Lung (tissue), 12 donors: ENCODE data around the gene S1PR3. TPM values are rescaled to one million over a fixed set of nuclear protein-coding genes. Genes with fewer than 3 reads are reported as not detected.

Experiments
- ATAC-seq: fragments of 200-7000 bp; cut with Tn5 transposase; one replicate; pipeline ENCODE4 v1.9.1; 2020; ENCODE audit warnings: moderate number of reproducible peaks; ENCODE audit not compliant: insufficient read depth, low FRiP score
- DNase-seq, 3 donors: peaks; one replicate each; pipeline ENCODE4 v3.0.0-alpha.2; 2013 to 2017
- H3K27ac ChIP-seq, 2 donors: one replicate each; pipeline ENCODE4 v1.5.1; 2013; ENCODE audit warnings: mild to moderate bottlenecking in 2 of 2, moderate library complexity in 2 of 2, control low read depth in 1 of 2, inconsistent platforms in 1 of 2, low read depth in 1 of 2, low read length in 1 of 2
- H3K27me3 ChIP-seq, 3 donors: one replicate each; pipeline ENCODE4 v1.5.1; 2013; ENCODE audit warnings: low read length in 2 of 3; ENCODE audit not compliant: control insufficient read depth in 3 of 3, insufficient read depth in 3 of 3
- H3K36me3 ChIP-seq, 4 donors: one replicate each; pipeline ENCODE4 v1.5.1; 2013; ENCODE audit warnings: low read length in 4 of 4, mild to moderate bottlenecking in 1 of 4, moderate library complexity in 1 of 4; ENCODE audit not compliant: control insufficient read depth in 4 of 4, insufficient read depth in 4 of 4
- H3K4me1 ChIP-seq, 5 donors: one replicate each; pipeline ENCODE4 v1.5.1; 2013; ENCODE audit warnings: low read length in 5 of 5, mild to moderate bottlenecking in 2 of 5, moderate library complexity in 1 of 5; ENCODE audit not compliant: control insufficient read depth in 5 of 5, insufficient read depth in 5 of 5
- H3K4me3 ChIP-seq: one replicate; pipeline ENCODE4 v1.5.1; 2013; ENCODE audit warnings: mild to moderate bottlenecking, control low read depth, moderate library complexity
- H3K9ac ChIP-seq, 2 donors: one replicate each; pipeline ENCODE4 v1.5.1; 2013; ENCODE audit warnings: low read length in 2 of 2, control low read depth in 1 of 2; ENCODE audit not compliant: insufficient read depth in 1 of 2
- H3K9me3 ChIP-seq, 4 donors: one replicate each; pipeline ENCODE4 v1.5.1; 2013; ENCODE audit warnings: low read length in 3 of 4, mild to moderate bottlenecking in 1 of 4, moderate library complexity in 1 of 4; ENCODE audit not compliant: control insufficient read depth in 4 of 4, insufficient read depth in 3 of 4
- WGBS, 2 donors: extraction: QIAGEN DNeasy Blood & Tissue Kit; methylation state at CpG; one replicate each; pipeline ENCODE4 v1.1.7; 2013; 5-methylcytosine and 5-hydroxymethylcytosine counted together
- polyA plus RNA-seq, 2 donors: library from polyadenylated mRNA; stranded (reverse); fragments of 200-250 nt; gene quantifications; one replicate each; pipeline ENCODE4 v1.2.1, GENCODE V29; 2013
- total RNA-seq, 2 donors: library from RNA; depleted of rRNA in 1 of 2; stranded (reverse); fragments of >200 nt in 1 of 2; gene quantifications; one replicate each; pipeline ENCODE4 v1.2.1, GENCODE V29; 2014 to 2021
- TF ChIP-seq, protein P1 (sequence below): IDR thresholded peaks from 2 replicates; pipeline ENCODE4 v1.5.1; 2012; ENCODE audit warnings: mild to moderate bottlenecking; ENCODE audit errors: control extremely low read depth, extremely low read depth
- donor health status: control.
- donor health status: control.
- donor health status: Bipolar disorder and iron deficiency.
- donor health status: healthy.
- donor health status: DM: yes; HTN: yes; CAD: no.

The S1PR3 gene
- total and polyA plus RNA-seq, 4 donors = 2.8 to 38.7 (median 14.3) TPM

DNA sequence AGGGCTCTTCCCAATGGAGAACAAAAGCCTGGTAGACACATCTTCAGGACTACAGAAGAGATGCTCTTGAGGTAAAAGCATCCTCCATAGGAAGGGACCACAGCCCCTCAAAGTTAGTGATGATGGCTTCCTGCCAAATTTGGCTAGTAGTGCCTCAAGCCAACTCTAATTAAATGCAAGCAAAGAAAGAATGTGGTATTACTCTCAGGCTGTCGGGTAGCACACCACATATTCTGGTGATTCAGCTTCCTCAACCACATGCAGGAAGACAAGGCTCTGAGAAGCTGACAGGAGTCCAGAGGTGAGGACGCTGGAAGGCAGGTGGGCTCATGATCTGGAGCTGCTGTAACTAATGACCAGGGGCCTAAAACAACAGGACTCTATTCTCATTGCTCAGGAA is 37.2 kb upstream of the S1PR3 start:
- H3K36me3 ChIP-seq = no peaks in the 10 kb centered on the region
- H3K27ac ChIP-seq = no peak overlapping the region
- 69 to 72% methylated on average over 2 of the region's 2 CpGs for WGBS, 2 donors
- H3K4me1 ChIP-seq = peaks cover 0 to 41% (median 14%) of the 10 kb centered on the region in 5 donors
- DNase-seq = no peak
- no peak overlapping the region for H3K4me3 ChIP-seq
- peaks cover 0 to 2% (median 0%) of the 10 kb centered on the region in 4 donors for H3K9me3 ChIP-seq
- H3K27me3 ChIP-seq = no peaks in the 10 kb centered on the region
- H3K9ac ChIP-seq = no peak overlapping the region
- ATAC-seq = no peak
- TF ChIP-seq, protein P1, sequence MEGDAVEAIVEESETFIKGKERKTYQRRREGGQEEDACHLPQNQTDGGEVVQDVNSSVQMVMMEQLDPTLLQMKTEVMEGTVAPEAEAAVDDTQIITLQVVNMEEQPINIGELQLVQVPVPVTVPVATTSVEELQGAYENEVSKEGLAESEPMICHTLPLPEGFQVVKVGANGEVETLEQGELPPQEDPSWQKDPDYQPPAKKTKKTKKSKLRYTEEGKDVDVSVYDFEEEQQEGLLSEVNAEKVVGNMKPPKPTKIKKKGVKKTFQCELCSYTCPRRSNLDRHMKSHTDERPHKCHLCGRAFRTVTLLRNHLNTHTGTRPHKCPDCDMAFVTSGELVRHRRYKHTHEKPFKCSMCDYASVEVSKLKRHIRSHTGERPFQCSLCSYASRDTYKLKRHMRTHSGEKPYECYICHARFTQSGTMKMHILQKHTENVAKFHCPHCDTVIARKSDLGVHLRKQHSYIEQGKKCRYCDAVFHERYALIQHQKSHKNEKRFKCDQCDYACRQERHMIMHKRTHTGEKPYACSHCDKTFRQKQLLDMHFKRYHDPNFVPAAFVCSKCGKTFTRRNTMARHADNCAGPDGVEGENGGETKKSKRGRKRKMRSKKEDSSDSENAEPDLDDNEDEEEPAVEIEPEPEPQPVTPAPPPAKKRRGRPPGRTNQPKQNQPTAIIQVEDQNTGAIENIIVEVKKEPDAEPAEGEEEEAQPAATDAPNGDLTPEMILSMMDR = no peak

DNA sequence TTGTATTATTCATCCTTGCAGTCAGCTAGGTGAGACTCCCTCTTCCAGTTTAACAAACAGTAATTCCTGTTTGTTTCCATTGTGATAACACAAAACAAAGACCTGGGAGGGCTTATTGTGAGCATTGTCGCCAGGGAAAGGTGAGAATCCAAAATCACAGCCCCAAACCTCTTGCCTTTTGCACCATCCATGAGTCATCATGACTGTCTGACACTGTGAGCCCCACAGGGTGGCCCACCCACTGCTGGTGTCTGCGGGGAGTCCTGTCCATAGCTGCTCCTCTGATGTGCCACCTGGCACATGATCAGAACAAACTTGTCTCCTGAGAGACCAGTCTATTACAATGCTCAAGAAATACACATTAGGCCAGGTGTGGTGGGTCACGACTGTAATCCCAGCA is 33.7 kb upstream of the S1PR3 start:
- no peak overlapping the region for H3K27ac ChIP-seq
- H3K9ac ChIP-seq = no peak overlapping the region
- H3K4me3 ChIP-seq = no peak overlapping the region
- no peaks in the 10 kb centered on the region for H3K27me3 ChIP-seq
- H3K9me3 ChIP-seq = no peaks in the 10 kb centered on the region
- WGBS, 2 donors = 78% methylated on average over 3 of the region's 3 CpGs
- H3K4me1 ChIP-seq = peaks cover 0 to 12% (median 0%) of the 10 kb centered on the region in 5 donors
- no peak for DNase-seq
- TF ChIP-seq, protein P1 = no peak
- no peak for ATAC-seq
- H3K36me3 ChIP-seq = no peaks in the 10 kb centered on the region

DNA sequence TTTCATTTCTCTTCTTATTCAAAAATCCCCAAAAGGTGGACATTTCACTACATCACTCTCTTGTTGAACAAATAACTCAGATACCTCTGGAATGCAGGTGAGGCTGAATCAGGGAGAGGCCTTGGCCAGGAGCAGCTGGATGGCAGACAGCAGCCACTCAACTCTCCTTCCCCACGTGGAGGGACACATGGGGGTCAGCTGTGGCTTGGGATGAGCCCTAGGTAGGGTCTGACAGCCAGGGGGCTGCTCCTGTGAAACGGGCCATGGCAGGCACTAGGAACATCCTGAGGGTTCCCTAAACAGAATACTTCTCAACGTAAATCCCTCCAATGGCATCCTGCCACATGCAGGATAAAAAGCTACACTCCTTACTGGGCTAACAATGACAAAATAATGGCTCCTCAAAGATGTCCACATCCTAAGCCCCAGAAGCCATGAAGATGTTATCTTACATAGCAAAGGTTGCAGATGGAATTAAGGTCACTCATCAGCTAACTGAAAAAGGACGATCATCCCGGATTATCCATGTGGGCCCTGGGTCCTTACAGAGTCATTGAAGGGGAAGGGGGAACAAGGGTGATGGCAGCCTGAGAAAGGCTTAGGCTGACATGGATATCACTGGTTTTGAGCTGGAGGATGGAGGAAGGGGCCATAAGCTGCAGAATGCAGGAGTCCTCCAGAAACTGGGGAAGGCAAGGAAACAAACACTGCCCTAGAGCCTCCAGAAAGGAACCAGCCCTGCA is 31.4 kb upstream of the S1PR3 start:
- Histone ChIP-seq H3K4me1 (no peaks in the 10 kb centered on the region), H3K4me3 (no peak overlapping the region), H3K9ac (no peak overlapping the region), H3K36me3 (no peaks in the 10 kb centered on the region), H3K27me3 (no peaks in the 10 kb centered on the region), H3K9me3 (no peaks in the 10 kb centered on the region), H3K27ac (no peak overlapping the region)
- DNase-seq (no peak), ATAC-seq (no peak)
- WGBS, 2 donors = 86 to 90% methylated on average over 5 of the region's 5 CpGs
- TF ChIP-seq, protein P1 = no peak
